Loucy (cell line): ENCODE data around the gene VPS18.

Source experiments
- H2AFZ ChIP-seq: fragments of 200-600 bp; sonication (generic); 2 replicates; pipeline ENCODE4 v1.6.0; 2016; ENCODE audit warnings: antibody characterized with exemption, mild to moderate bottlenecking, low read length, moderate library complexity
- H3F3A ChIP-seq: fragments of 200-600 bp; 2 replicates; pipeline ENCODE4 v1.6.0; 2016; ENCODE audit warnings: antibody characterized with exemption, low read depth, mild to moderate bottlenecking
- H3K27me3 ChIP-seq: fragments of 200-600 bp; sonication (generic); 2 replicates; pipeline ENCODE4 v1.6.1; 2014; ENCODE audit warnings: low read length, mild to moderate bottlenecking; ENCODE audit not compliant: insufficient read depth, poor library complexity, severe bottlenecking
- H3K36me3 ChIP-seq: fragments of 200-600 bp; sonication (generic); 2 replicates; pipeline ENCODE4 v1.6.1; 2016; ENCODE audit warnings: low read length; ENCODE audit not compliant: insufficient read depth
- H3K4me1 ChIP-seq: fragments of 200-600 bp; sonication (generic); 2 replicates; pipeline ENCODE4 v1.5.1; 2014; ENCODE audit warnings: low read length, mild to moderate bottlenecking; ENCODE audit not compliant: insufficient read depth, poor library complexity, severe bottlenecking
- H3K4me2 ChIP-seq: fragments of 200-600 bp; sonication (generic); 2 replicates; pipeline ENCODE4 v1.6.0; 2014; ENCODE audit warnings: antibody characterized with exemption, low read length, low read depth, mild to moderate bottlenecking; ENCODE audit not compliant: poor library complexity, severe bottlenecking
- H3K4me3 ChIP-seq: fragments of 200-600 bp; sonication (generic); 2 replicates; pipeline ENCODE4 v1.5.1; 2014; ENCODE audit warnings: low read length, mild to moderate bottlenecking, mixed read lengths; ENCODE audit not compliant: poor library complexity, severe bottlenecking
- H3K79me2 ChIP-seq: fragments of 200-600 bp; sonication (generic); 2 replicates; pipeline ENCODE4 v1.6.1; 2014; ENCODE audit warnings: low read length; ENCODE audit not compliant: insufficient read depth
- H3K9ac ChIP-seq: fragments of 200-600 bp; sonication (generic); 2 replicates; pipeline ENCODE4 v1.6.0; 2014; ENCODE audit warnings: mild to moderate bottlenecking, low read depth, low read length, moderate library complexity; ENCODE audit not compliant: poor library complexity, severe bottlenecking
- H3K9me2 ChIP-seq: fragments of 200-600 bp; sonication (generic); replicated peaks from 2 replicates; pipeline ENCODE4 v1.6.1; 2016; ENCODE audit warnings: low read depth, low read length, mixed read lengths
- H3K9me3 ChIP-seq: fragments of 200-600 bp; sonication (generic); 2 replicates; pipeline ENCODE4 v1.6.1; 2014; ENCODE audit warnings: mild to moderate bottlenecking, antibody characterized with exemption, low read length, low read depth; ENCODE audit not compliant: insufficient read depth
- H4K20me1 ChIP-seq: fragments of 200-600 bp; sonication (generic); 2 replicates; pipeline ENCODE4 v1.6.0; 2014; ENCODE audit warnings: antibody characterized with exemption, low read length, mild to moderate bottlenecking; ENCODE audit not compliant: insufficient read depth, poor library complexity, severe bottlenecking
- EZH2phosphoT487 ChIP-seq: fragments of 200-600 bp; IDR thresholded peaks from 2 replicates; pipeline ENCODE4 v1.6.1; 2018; ENCODE audit warnings: antibody characterized with exemption, mild to moderate bottlenecking, moderate library complexity, borderline replicate concordance
- TF ChIP-seq, protein P1 (sequence below): fragments of 200-600 bp; sonication (generic); conservative IDR thresholded peaks from 2 replicates; pipeline ENCODE4 v1.5.1; 2014; ENCODE audit warnings: mild to moderate bottlenecking, antibody characterized with exemption, low read length

VPS18 gene

DNA sequence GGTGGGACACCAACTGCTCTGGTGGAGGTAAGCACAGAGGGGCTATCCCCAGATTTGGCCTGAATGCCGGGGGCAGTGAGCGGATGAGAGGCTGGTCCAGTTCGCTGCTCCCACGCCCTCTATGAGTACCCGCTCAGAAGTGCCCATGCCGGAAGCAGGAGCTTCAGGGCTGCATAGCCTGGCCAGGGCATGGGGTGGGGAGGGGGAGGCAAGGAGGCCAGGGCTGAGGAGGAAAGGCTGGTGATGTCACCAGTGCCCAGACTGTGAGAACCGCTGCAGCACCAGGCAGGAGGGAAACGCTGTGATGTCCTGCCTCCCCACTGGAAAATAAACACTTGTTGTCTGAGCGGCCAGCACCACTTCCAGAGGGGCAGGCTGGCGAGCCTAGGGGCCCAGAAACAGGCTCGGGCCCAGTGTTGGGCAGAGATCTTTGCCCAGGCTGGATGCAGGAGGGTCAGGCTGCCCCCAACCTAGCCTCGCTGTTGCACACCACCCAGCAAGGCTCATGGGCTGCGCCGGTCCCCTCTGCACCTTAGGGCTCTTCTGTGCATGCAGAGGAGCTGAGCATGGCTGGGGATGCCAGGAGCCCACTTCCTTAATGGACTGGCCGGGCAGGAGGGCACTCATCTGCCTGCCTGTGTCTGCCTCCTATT lies 24.0 kb downstream of the VPS18 start:
- Histone ChIP-seq H4K20me1 (no peaks in the 10 kb centered on the region), H3K9me2 (no peaks in the 10 kb centered on the region), H2AFZ (no peak overlapping the region; the same call in 1 of the 2 replicates)

DNA sequence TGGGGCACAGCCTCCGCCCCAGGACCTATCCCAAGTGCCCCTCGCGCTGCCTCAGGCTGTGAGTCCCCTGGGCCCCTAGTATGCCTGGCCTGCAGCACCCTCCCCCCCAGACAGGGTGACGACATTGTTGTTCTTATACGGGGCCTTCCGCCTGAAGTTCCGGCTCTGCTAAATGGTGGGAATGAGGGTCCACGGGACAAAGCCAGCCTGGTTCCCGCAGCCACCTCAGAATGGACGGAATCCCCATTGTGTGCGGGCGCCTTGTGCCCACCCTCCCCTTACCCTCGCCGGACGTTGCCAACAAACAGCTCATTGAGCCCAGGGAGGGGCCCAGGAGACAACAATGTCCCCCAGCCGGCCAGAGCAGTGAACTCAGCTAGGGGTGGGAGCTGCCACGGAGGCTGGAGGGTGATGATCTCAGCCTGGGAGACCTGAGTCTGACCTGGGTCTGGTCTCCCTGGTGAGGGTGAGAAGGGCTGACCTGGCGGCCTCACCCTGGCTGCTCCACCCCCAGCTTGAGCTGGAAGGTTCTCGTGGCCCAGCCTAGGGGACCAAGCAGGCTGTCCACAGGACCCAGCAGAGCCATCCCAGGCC lies 24.6 kb downstream of the VPS18 start:
- no peak overlapping the region for H2AFZ ChIP-seq
- no peaks in the 10 kb centered on the region for H3K36me3 ChIP-seq
- no peaks in the 10 kb centered on the region for H3K79me2 ChIP-seq
- H3K27me3 ChIP-seq = no peaks in the 10 kb centered on the region
- no peaks in the 10 kb centered on the region for H3K9me2 ChIP-seq
- TF ChIP-seq EZH2phosphoT487 = no peak
- TF ChIP-seq, protein P1, sequence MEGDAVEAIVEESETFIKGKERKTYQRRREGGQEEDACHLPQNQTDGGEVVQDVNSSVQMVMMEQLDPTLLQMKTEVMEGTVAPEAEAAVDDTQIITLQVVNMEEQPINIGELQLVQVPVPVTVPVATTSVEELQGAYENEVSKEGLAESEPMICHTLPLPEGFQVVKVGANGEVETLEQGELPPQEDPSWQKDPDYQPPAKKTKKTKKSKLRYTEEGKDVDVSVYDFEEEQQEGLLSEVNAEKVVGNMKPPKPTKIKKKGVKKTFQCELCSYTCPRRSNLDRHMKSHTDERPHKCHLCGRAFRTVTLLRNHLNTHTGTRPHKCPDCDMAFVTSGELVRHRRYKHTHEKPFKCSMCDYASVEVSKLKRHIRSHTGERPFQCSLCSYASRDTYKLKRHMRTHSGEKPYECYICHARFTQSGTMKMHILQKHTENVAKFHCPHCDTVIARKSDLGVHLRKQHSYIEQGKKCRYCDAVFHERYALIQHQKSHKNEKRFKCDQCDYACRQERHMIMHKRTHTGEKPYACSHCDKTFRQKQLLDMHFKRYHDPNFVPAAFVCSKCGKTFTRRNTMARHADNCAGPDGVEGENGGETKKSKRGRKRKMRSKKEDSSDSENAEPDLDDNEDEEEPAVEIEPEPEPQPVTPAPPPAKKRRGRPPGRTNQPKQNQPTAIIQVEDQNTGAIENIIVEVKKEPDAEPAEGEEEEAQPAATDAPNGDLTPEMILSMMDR = no peak
- no peak overlapping the region for H3K9ac ChIP-seq
- no peaks in the 10 kb centered on the region for H3F3A ChIP-seq
- H3K4me1 ChIP-seq = no peaks in the 10 kb centered on the region
- no peak overlapping the region for H3K4me2 ChIP-seq
- no peaks in the 10 kb centered on the region for H3K9me3 ChIP-seq
- no peak overlapping the region for H3K4me3 ChIP-seq
- no peaks in the 10 kb centered on the region for H4K20me1 ChIP-seq

More for the DNA sequence above, 24.0 kb downstream of the VPS18 start:
- Histone ChIP-seq H3F3A (no peaks in the 10 kb centered on the region), H3K9ac (no peak overlapping the region), H3K27me3 (no peaks in the 10 kb centered on the region), H3K79me2 (no peaks in the 10 kb centered on the region), H3K4me1 (no peaks in the 10 kb centered on the region), H3K4me3 (no peak overlapping the region), H3K9me3 (no peaks in the 10 kb centered on the region), H3K36me3 (no peaks in the 10 kb centered on the region), H3K4me2 (no peak overlapping the region)
- TF ChIP-seq, protein P1 = no peak
- no peak for TF ChIP-seq EZH2phosphoT487

DNA sequence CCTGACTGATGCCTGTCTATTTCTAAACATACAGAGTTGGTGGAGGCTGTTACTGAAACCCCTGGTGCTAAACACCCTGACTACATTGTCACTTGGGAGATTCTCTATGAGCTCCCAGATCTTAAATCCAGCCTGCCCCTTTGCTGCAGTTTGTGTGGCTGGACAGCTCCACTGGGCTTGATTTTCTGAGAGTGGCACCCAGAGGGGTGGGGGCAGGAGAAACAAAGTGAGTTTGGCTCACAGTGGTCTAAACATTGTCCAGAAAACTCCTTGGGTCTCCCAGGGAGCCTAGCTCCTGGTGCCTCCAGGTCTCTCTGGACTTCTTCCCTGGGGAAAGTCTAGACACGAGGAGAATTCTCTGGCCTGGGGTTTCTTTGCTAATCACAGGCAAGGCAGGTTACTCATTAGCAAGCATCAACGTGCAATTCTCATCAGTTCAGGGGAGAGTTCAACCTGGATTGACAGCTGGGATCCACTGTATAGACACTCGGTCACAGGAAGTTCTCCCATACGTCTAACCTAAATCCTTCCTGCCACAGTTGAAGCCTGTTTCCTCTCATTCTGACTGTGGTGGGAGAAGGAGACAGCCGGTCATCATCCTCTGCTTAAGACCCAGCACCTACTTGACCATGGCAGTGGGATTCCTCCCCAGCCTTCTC lies 27.8 kb downstream of the VPS18 start:
- no peaks in the 10 kb centered on the region for H3K79me2 ChIP-seq
- no peak overlapping the region for H3K9ac ChIP-seq
- no peak overlapping the region for H3K4me2 ChIP-seq
- no peak overlapping the region for H2AFZ ChIP-seq
- no peak for TF ChIP-seq EZH2phosphoT487
- TF ChIP-seq, protein P1 = no peak
- H3K4me1 ChIP-seq = peaks cover 9% of the 10 kb centered on the region
- H3K36me3 ChIP-seq = no peaks in the 10 kb centered on the region
- no peaks in the 10 kb centered on the region for H3F3A ChIP-seq
- no peaks in the 10 kb centered on the region for H3K9me3 ChIP-seq
- H3K4me3 ChIP-seq = no peak overlapping the region
- no peaks in the 10 kb centered on the region for H4K20me1 ChIP-seq
- no peaks in the 10 kb centered on the region for H3K9me2 ChIP-seq
- H3K27me3 ChIP-seq = peaks cover 6% of the 10 kb centered on the region
